ENCODE results near the gene CDC42EP4. TPM values are rescaled to one million over a fixed set of nuclear protein-coding genes. Genes with fewer than 3 reads are reported as not detected.

CDC42EP4 gene
- total RNA-seq, 4 donors from 2014 or later: 54.9 to 75.6 (median 69.6) TPM

DNA sequence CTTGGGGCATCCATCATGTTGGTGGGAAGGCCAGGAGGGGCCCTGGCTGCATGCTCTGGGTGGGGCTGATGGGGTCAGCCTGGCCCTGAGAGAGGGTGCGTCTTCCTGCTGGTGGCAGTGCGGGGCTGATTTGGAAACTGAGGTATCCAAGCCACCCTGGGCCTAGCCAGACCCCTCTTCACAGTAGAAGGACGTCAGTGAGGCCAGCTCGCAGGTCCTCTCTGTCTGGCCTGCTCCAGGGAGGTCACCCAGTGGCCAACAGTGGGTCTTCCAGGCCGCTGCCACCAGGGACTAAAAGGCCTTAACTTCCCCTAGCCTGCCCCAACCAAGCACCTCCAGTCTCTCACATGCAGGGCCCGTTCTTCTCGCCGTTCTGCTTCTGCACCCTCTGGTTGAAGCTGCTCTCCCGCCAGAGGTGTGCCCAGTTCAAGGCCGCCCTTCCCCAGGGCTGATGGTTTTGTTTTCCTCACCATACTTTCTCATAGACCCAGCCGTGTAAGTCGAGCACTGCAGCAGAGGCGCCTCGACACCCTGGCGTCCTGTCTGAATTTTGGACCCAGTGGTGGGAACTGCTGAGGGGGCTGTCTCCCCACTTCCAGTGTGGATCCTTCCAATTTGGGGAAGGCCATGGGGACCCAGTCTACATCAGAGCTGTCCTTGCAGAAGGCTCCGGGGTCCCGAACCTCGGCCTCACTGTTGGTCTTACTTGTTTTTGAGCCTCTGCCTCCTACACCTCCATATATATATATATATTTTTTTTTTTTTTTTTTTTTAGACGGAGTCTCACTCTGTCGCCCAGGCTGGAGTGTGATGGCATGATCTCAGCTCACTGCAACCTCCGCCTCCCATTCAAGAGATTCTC is 42.9 kb upstream of the CDC42EP4 start:
- in situ Hi-C loops (cut with MboI; ENCODE audit: low pct_ligation_motif_present in 1 of 4, low pct_unique_long_range_greater_than_20kb in 1 of 4, low sequenced_read_pairs in 3 of 4): loop anchor here in 3 of 4 donors (25.0 kb wide), 2 partner anchors 617 to 792 kb away; no protein-coding TSS in a partner anchor

DNA sequence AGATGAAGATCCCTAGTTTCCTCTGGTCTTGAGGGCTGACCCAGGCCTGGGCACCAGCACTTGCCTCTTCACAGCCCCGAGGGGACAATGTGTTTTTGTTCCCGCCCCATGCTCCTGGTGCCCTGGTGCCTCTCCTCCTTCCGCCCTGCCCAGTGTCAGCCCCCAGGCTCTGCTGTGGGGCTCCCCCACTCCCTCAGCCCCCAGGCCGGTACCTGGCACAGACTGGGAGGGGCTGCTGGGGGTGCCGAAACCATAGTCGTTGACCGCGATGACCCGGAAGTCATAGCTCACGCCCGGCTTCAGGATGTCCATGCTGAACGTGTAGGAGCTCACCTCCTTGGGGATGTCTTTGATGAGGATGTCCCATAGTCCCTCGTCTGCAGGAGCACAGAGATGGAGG is 40.5 kb upstream of the CDC42EP4 start:
- in situ Hi-C loops (cut with MboI; ENCODE audit: low pct_ligation_motif_present in 1 of 4, low pct_unique_long_range_greater_than_20kb in 1 of 4, low sequenced_read_pairs in 3 of 4) (loop anchor here in 3 of 4 donors (25.0 kb wide), 2 partner anchors 615 to 790 kb away; no protein-coding TSS in a partner anchor), intact Hi-C loops (cut with DNase I; ENCODE audit: low total_unique reads) (no loop called here)
- WGBS, 2 donors (ENCODE audit: low coverage in 1 of 2): 90% methylated on average over 13 of the region's 13 CpGs; no CpG with 5 or more reads in 1 of the 2 donors
- TF ChIP-seq POLR2AphosphoS5 (IDR thresholded peaks at IDR 0.05) (no peak), EP300 (IDR thresholded peaks at IDR 0.05; ENCODE audit: low read depth) (no peak), POLR2A (IDR thresholded peaks at IDR 0.05) (no peak)
- TF ChIP-seq, protein P1, sequence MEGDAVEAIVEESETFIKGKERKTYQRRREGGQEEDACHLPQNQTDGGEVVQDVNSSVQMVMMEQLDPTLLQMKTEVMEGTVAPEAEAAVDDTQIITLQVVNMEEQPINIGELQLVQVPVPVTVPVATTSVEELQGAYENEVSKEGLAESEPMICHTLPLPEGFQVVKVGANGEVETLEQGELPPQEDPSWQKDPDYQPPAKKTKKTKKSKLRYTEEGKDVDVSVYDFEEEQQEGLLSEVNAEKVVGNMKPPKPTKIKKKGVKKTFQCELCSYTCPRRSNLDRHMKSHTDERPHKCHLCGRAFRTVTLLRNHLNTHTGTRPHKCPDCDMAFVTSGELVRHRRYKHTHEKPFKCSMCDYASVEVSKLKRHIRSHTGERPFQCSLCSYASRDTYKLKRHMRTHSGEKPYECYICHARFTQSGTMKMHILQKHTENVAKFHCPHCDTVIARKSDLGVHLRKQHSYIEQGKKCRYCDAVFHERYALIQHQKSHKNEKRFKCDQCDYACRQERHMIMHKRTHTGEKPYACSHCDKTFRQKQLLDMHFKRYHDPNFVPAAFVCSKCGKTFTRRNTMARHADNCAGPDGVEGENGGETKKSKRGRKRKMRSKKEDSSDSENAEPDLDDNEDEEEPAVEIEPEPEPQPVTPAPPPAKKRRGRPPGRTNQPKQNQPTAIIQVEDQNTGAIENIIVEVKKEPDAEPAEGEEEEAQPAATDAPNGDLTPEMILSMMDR (IDR thresholded peaks at IDR 0.05): no peak
- Histone ChIP-seq H3K27me3 (no peaks in the 10 kb centered on the region), H3K4me1 (peaks cover 0 to 28% (median 5%) of the 10 kb centered on the region in 4 donors), H3K27ac (no peak overlapping the region), H3K9me3 (no peaks in the 10 kb centered on the region), H3K4me3 (no peak overlapping the region), H3K36me3 (no peaks in the 10 kb centered on the region)
- no peak for DNase-seq

More for the DNA sequence above, 42.9 kb upstream of the CDC42EP4 start:
- H3K27me3 ChIP-seq: no peaks in the 10 kb centered on the region
- H3K9me3 ChIP-seq: no peaks in the 10 kb centered on the region
- intact Hi-C loops (cut with DNase I; ENCODE audit: low total_unique reads): no loop called here
- H3K4me3 ChIP-seq: no peak overlapping the region
- DNase-seq: no peak
- TF ChIP-seq POLR2A (IDR thresholded peaks at IDR 0.05) (no peak), POLR2AphosphoS5 (IDR thresholded peaks at IDR 0.05) (no peak), EP300 (IDR thresholded peaks at IDR 0.05; ENCODE audit: low read depth) (no peak)
- TF ChIP-seq, protein P1 (IDR thresholded peaks at IDR 0.05): no peak
- H3K36me3 ChIP-seq: no peaks in the 10 kb centered on the region
- no peak overlapping the region for H3K27ac ChIP-seq
- WGBS, 2 donors (ENCODE audit: low coverage in 1 of 2): 90 to 92% methylated on average over 8 to 17 of the region's 21 CpGs
- peaks cover 0 to 12% (median 2%) of the 10 kb centered on the region in 4 donors for H3K4me1 ChIP-seq

DNA sequence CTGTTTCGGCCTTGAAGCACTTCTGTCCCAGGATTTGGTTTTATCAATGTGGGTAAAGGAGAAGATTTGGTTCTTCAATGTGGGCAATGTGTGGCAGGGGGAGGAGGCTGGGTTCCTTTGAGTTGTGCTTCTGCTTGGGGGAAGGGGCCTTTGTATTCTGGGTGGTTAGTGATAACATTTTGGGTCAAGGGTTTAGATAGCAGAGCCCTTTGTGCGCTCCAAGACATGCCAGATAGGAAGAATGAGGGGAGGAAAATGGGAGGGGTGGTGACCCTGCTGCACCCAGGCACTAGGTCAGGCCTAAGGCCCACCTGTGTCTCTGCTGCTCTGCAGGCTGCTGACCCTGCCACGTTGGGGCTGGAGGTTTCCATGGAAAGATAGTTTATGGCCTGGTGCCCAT is 40.0 kb upstream of the CDC42EP4 start:
- no peaks in the 10 kb centered on the region for H3K27me3 ChIP-seq
- peaks cover 0 to 29% (median 4%) of the 10 kb centered on the region in 4 donors for H3K4me1 ChIP-seq
- WGBS, 2 donors (ENCODE audit: low coverage in 1 of 2): 71 to 80% methylated on average over 1 to 3 of the region's 3 CpGs
- TF ChIP-seq, protein P1 (IDR thresholded peaks at IDR 0.05): no peak
- TF ChIP-seq EP300 (IDR thresholded peaks at IDR 0.05; ENCODE audit: low read depth): no peak
- TF ChIP-seq POLR2A (IDR thresholded peaks at IDR 0.05): no peak
- TF ChIP-seq POLR2AphosphoS5 (IDR thresholded peaks at IDR 0.05): no peak
- no peaks in the 10 kb centered on the region for H3K9me3 ChIP-seq
- DNase-seq: no peak
- intact Hi-C loops (cut with DNase I; ENCODE audit: low total_unique reads) (no loop called here), in situ Hi-C loops (cut with MboI; ENCODE audit: low pct_ligation_motif_present in 1 of 4, low pct_unique_long_range_greater_than_20kb in 1 of 4, low sequenced_read_pairs in 3 of 4) (loop anchor here in 3 of 4 donors (25.0 kb wide), 2 partner anchors 614 to 789 kb away; no protein-coding TSS in a partner anchor)
- no peaks in the 10 kb centered on the region for H3K36me3 ChIP-seq
- no peak overlapping the region for H3K4me3 ChIP-seq
- H3K27ac ChIP-seq: no peak overlapping the region

DNA sequence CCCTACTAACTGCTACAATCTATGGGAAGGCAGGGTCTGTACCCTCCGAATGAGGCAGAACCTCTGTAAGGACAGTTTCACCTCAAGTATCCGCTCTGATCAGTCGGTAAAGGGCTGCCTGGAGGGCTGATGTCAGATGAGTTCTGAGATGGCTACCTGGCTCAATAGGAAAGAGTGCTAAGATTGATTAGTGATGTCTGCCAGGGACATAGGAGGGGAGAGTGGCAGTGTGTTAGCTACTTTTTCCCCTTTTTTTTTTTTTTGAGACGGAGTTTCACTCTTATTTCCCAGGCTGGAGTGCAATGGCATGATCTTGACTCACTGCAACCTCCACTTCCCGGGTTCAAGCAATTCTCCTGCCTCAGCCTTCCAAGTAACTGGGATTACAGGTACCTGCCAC is 39.1 kb upstream of the CDC42EP4 start:
- 95% methylated on average over 5 of the region's 5 CpGs; no CpG with 5 or more reads in 1 of the 2 donors for WGBS, 2 donors (ENCODE audit: low coverage in 1 of 2)
- no peaks in the 10 kb centered on the region for H3K27me3 ChIP-seq
- in situ Hi-C loops (cut with MboI; ENCODE audit: low pct_ligation_motif_present in 1 of 4, low pct_unique_long_range_greater_than_20kb in 1 of 4, low sequenced_read_pairs in 3 of 4): loop anchor here in 3 of 4 donors (25.0 kb wide), 2 partner anchors 614 to 789 kb away; no protein-coding TSS in a partner anchor
- intact Hi-C loops (cut with DNase I; ENCODE audit: low total_unique reads): no loop called here
- TF ChIP-seq EP300 (IDR thresholded peaks at IDR 0.05; ENCODE audit: low read depth): no peak
- TF ChIP-seq POLR2AphosphoS5 (IDR thresholded peaks at IDR 0.05): no peak
- no peak for TF ChIP-seq POLR2A (IDR thresholded peaks at IDR 0.05)
- TF ChIP-seq, protein P1 (IDR thresholded peaks at IDR 0.05): no peak
- H3K4me3 ChIP-seq: no peak overlapping the region
- H3K4me1 ChIP-seq: peaks cover 0 to 21% (median 4%) of the 10 kb centered on the region in 4 donors
- H3K9me3 ChIP-seq: no peaks in the 10 kb centered on the region
- no peaks in the 10 kb centered on the region for H3K36me3 ChIP-seq
- no peak for DNase-seq
- H3K27ac ChIP-seq: peak overlapping the region in 1 of 4 donors; percentile 87
